ENCODE results near the gene PARP1. TPM values are rescaled to one million over a fixed set of nuclear protein-coding genes. Genes with fewer than 3 reads are reported as not detected.

The PARP1 gene
- total and polyA plus RNA-seq, 2 donors from 2014 or later = 37.9 to 71.1 TPM

- no peak for TF ChIP-seq CTCF (IDR thresholded peaks at IDR 0.05; ENCODE audit: borderline replicate concordance, extremely low read depth, insufficient read depth)
- DNase-seq (no peak), FAIRE-seq (no peak)
- no peak overlapping the region for H3K27ac ChIP-seq (ENCODE audit: low read depth in 2 of 2, low read length in 2 of 2)
- peaks cover 5 to 61% (median 47%) of the 10 kb centered on the region in 3 donors for H3K36me3 ChIP-seq (ENCODE audit: control insufficient read depth in 2 of 3, insufficient read depth in 3 of 3, low read length in 3 of 3)
- no peak overlapping the region for H3K4me3 ChIP-seq (ENCODE audit: low read length in 3 of 3)
- intact Hi-C loops (cut with DNase I) = no loop called here
- no peaks in the 10 kb centered on the region for H3K4me1 ChIP-seq (ENCODE audit: control insufficient read depth in 2 of 3, insufficient read depth in 2 of 3, low read depth in 1 of 3, low read length in 3 of 3)
- H3K27me3 ChIP-seq (ENCODE audit: control insufficient read depth, insufficient read depth, low read length) = no peaks in the 10 kb centered on the region
- H3K9ac ChIP-seq (ENCODE audit: low read length in 3 of 3) = no peak overlapping the region
- H3K9me3 ChIP-seq (ENCODE audit: control insufficient read depth in 2 of 3, insufficient read depth in 1 of 3, low read length in 3 of 3) = no peaks in the 10 kb centered on the region
Measured at GRCh38 chr1:226373376-226373775, 34.5 kb downstream of the PARP1 start.

- Histone ChIP-seq H3K36me3 (ENCODE audit: control insufficient read depth in 2 of 3, insufficient read depth in 3 of 3, low read length in 3 of 3) (peaks cover 5 to 62% (median 51%) of the 10 kb centered on the region in 3 donors), H3K4me1 (ENCODE audit: control insufficient read depth in 2 of 3, insufficient read depth in 2 of 3, low read depth in 1 of 3, low read length in 3 of 3) (no peaks in the 10 kb centered on the region), H3K9me3 (ENCODE audit: control insufficient read depth in 2 of 3, insufficient read depth in 1 of 3, low read length in 3 of 3) (no peaks in the 10 kb centered on the region), H3K4me3 (ENCODE audit: low read length in 3 of 3) (no peak overlapping the region), H3K9ac (ENCODE audit: low read length in 3 of 3) (no peak overlapping the region), H3K27ac (ENCODE audit: low read depth in 2 of 2, low read length in 2 of 2) (no peak overlapping the region), H3K27me3 (ENCODE audit: control insufficient read depth, insufficient read depth, low read length) (no peaks in the 10 kb centered on the region)
- intact Hi-C loops (cut with DNase I) = no loop called here
- no peak for DNase-seq
- no peak for FAIRE-seq
- no peak for TF ChIP-seq CTCF (IDR thresholded peaks at IDR 0.05; ENCODE audit: borderline replicate concordance, extremely low read depth, insufficient read depth)
Measured at GRCh38 chr1:226372885-226373284, 35.0 kb downstream of the PARP1 start.

- Histone ChIP-seq H3K9me3 (ENCODE audit: control insufficient read depth in 2 of 3, insufficient read depth in 1 of 3, low read length in 3 of 3) (no peaks in the 10 kb centered on the region), H3K4me3 (ENCODE audit: low read length in 3 of 3) (no peak overlapping the region), H3K9ac (ENCODE audit: low read length in 3 of 3) (no peak overlapping the region), H3K27ac (ENCODE audit: low read depth in 2 of 2, low read length in 2 of 2) (no peak overlapping the region), H3K4me1 (ENCODE audit: control insufficient read depth in 2 of 3, insufficient read depth in 2 of 3, low read depth in 1 of 3, low read length in 3 of 3) (no peaks in the 10 kb centered on the region), H3K36me3 (ENCODE audit: control insufficient read depth in 2 of 3, insufficient read depth in 3 of 3, low read length in 3 of 3) (peaks cover 5 to 66% (median 51%) of the 10 kb centered on the region in 3 donors), H3K27me3 (ENCODE audit: control insufficient read depth, insufficient read depth, low read length) (no peaks in the 10 kb centered on the region)
- intact Hi-C loops (cut with DNase I) = no loop called here
- no peak for DNase-seq
- no peak for FAIRE-seq
- no peak for TF ChIP-seq CTCF (IDR thresholded peaks at IDR 0.05; ENCODE audit: borderline replicate concordance, extremely low read depth, insufficient read depth)
Measured at GRCh38 chr1:226371866-226372490, 35.9 kb downstream of the PARP1 start.

Data from kidney (tissue), 14 donors.